K562 (cell line): Measurements from ENCODE around the gene SDC3. TPM values are rescaled to one million over a fixed set of nuclear protein-coding genes. Genes with fewer than 3 reads are reported as not detected.

Source experiments
- CBX1 ChIP-seq: sonication (generic); IDR thresholded peaks from 2 replicates; pipeline ENCODE4 v1.6.1; 2016; ENCODE audit warnings: antibody characterized with exemption, low read depth, mild to moderate bottlenecking
- MAFG ChIP-seq: fragments of 450-650 bp; conservative IDR thresholded peaks from 2 replicates; pipeline ENCODE4 v1.6.1; 2016; ENCODE audit warnings: missing genetic modification characterization, missing compliant biosample characterization
- MCM5 ChIP-seq: fragments of 450-650 bp; IDR thresholded peaks from 2 replicates; pipeline ENCODE4 v1.6.1; 2016; ENCODE audit warnings: low read depth
- NR4A1 ChIP-seq, 2 experiments: fragments of 250-450 bp in 1 of 2; fragments of 450-650 bp in 1 of 2; sonication (Bioruptor Pico) in 1 of 2; IDR thresholded peaks; 2 replicates each; pipeline versions ENCODE4 v1.4.0 to v1.6.1; 2016 to 2020; ENCODE audit warnings: mild to moderate bottlenecking in 2 of 2, missing compliant biosample characterization in 1 of 2, missing genetic modification characterization in 1 of 2, moderate library complexity in 1 of 2
- SMARCC2 ChIP-seq: fragments of 450-650 bp; IDR thresholded peaks from 2 replicates; pipeline ENCODE4 v1.6.1; 2017; ENCODE audit warnings: antibody characterized with exemption, moderate library complexity, mild to moderate bottlenecking, low read depth
- TOE1 ChIP-seq, 2 experiments: fragments of 450-650 bp in 1 of 2; sonication (generic) in 1 of 2; formaldehyde crosslinking in 1 of 2; IDR thresholded peaks; 2 replicates each; pipeline versions ENCODE4 v1.7.1 to v1.8.0; 2016 to 2022; ENCODE audit warnings: borderline replicate concordance in 2 of 2, mild to moderate bottlenecking in 2 of 2, antibody characterized with exemption in 1 of 2, inconsistent platforms in 1 of 2, low read depth in 1 of 2, missing genetic modification reagents in 1 of 2, moderate library complexity in 1 of 2
- XRCC3 ChIP-seq: fragments of 450-650 bp; IDR thresholded peaks from 2 replicates; pipeline ENCODE4 v1.6.1; 2017; ENCODE audit warnings: mild to moderate bottlenecking, moderate library complexity
- ZFP36 ChIP-seq: fragments of 150-350 bp; IDR thresholded peaks from 2 replicates; pipeline ENCODE4 v1.6.1; 2018; ENCODE audit warnings: low read length, low read depth; ENCODE audit not compliant: partially characterized antibody
- ZNF324 ChIP-seq: fragments of 250-450 bp; sonication (Bioruptor Pico); IDR thresholded peaks from 2 replicates; pipeline ENCODE4 v1.4.0; 2020; ENCODE audit warnings: mild to moderate bottlenecking
- ZNF77 ChIP-seq: fragments of 250-450 bp; sonication (Bioruptor Pico); IDR thresholded peaks from 2 replicates; pipeline ENCODE4 v1.5.0; 2020
- polyA plus RNA-seq, 8 experiments: library from polyadenylated mRNA; depleted of rRNA in 4 of 8; stranded (reverse) in 5 of 8; unstranded in 3 of 8; fragments of >200 nt; fragmentation: Nextera tagmentation in 2 of 8; fragmentation: Illumina TruSeq in 1 of 8; extraction: Ambion mirVana in 2 of 8; extraction: Trizol in 1 of 8; gene quantifications; 2 replicates each; pipeline versions ENCODE4 v1.2.1 to v1.2.3, GENCODE V29; 2011 to 2014; ENCODE audit warnings: inconsistent platforms in 1 of 8, missing spikeins in 1 of 8
- total RNA-seq, 7 experiments: library from RNA; depleted of rRNA in 6 of 7; stranded (reverse); fragments of >200 nt in 6 of 7; fragmentation: Illumina TruSeq in 2 of 7; extraction: Trizol in 2 of 7; gene quantifications; 2 replicates each; pipeline versions ENCODE4 v1.2.1 to v1.2.3, GENCODE V29; 2011 to 2021; ENCODE audit warnings: low replicate concordance in 1 of 7
- TF ChIP-seq, protein P1 (sequence below): fragments of 450-650 bp; formaldehyde crosslinking; conservative IDR thresholded peaks from 2 replicates; pipeline ENCODE4 v1.4.0; 2022; ENCODE audit warnings: mild to moderate bottlenecking, missing genetic modification characterization
- TF ChIP-seq, protein P2 (sequence below), 3 experiments: fragments of 200-800 bp in 1 of 3; sonication (Bioruptor generic) in 1 of 3; sonication (generic) in 1 of 3; formaldehyde crosslinking in 1 of 3; IDR thresholded peaks; 2 replicates each; pipeline versions ENCODE4 v1.6.1 to v1.8.0; 2016 to 2022; ENCODE audit warnings: mild to moderate bottlenecking in 2 of 3, missing compliant biosample characterization in 2 of 3, missing genetic modification characterization in 2 of 3, missing genetic modification reagents in 1 of 3
- TF ChIP-seq, protein P3 (sequence below), 2 experiments: fragments of 150-350 bp in 1 of 2; IDR thresholded peaks; 2 replicates each; pipeline ENCODE4 v1.6.1; 2012 to 2016; ENCODE audit warnings: low read depth in 2 of 2, low read length in 2 of 2, mild to moderate bottlenecking in 1 of 2, moderate library complexity in 1 of 2
- TF ChIP-seq, protein P4 (sequence below): fragments of 200-400 bp; formaldehyde crosslinking; IDR thresholded peaks from 2 replicates; pipeline ENCODE4 v1.6.1; 2017; ENCODE audit warnings: mild to moderate bottlenecking, low read depth, low read length, moderate library complexity

SDC3 gene
- total and polyA plus RNA-seq, 9 of the 15 experiments (the other 6 are each of a cell fraction or from before 2014, with no cell fraction given) = 0.38 to 44.1 (median 12.1) TPM

DNA sequence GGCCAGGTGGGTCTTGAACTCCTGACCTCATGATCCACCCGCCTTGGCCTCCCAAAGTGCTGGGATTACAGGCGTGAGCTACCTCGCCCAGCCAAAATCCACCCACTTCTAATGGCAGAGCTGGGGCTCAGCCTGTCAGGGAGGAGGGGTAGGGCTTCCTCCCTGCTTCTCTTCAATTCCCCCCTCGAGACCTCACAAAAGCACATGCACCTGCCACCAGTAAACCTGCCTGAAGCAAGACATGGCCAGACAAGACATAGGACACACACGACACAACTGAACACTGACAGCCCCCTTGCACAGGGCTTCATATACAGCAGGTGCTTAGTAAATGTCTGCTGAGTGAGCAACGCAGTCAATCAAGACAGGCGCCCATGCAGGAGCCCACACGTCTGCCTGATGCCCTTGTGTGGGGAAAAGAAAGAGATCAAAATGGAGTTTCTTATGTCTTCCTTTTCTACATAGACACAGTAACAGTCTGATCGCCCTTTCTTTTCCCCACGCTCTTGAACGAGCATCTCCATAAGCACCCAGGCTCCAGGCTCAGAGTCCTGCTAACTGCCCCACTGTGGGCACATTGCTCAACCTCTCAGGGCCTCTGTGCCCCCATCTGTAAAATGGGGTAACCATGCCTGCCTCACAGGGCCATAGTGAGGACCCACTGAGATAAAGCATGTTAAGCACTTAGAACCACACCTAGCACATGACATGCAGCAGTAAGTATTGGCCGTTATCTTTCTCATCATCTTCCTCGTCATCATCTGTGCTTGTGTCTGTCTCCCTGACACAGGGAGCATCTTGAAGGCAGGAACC is 8.8 kb downstream of the SDC3 start (continued):
- TF ChIP-seq, protein P1, sequence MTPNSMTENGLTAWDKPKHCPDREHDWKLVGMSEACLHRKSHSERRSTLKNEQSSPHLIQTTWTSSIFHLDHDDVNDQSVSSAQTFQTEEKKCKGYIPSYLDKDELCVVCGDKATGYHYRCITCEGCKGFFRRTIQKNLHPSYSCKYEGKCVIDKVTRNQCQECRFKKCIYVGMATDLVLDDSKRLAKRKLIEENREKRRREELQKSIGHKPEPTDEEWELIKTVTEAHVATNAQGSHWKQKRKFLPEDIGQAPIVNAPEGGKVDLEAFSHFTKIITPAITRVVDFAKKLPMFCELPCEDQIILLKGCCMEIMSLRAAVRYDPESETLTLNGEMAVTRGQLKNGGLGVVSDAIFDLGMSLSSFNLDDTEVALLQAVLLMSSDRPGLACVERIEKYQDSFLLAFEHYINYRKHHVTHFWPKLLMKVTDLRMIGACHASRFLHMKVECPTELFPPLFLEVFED = no peak
- TF ChIP-seq ZNF324 (CRISPR knock-in tag) (no peak), ZNF77 (CRISPR knock-in tag) (no peak), MAFG (tag) (no peak), CBX1 (no peak), TOE1 (IDR thresholded peaks at IDR 0.05; ENCODE audit: borderline replicate concordance) (no peak), TOE1 (CRISPR knock-in tag; IDR thresholded peaks at IDR 0.05; ENCODE audit: borderline replicate concordance, low read depth) (no peak), XRCC3 (no peak), NR4A1 (CRISPR knock-in tag; IDR thresholded peaks at IDR 0.05) (no peak), NR4A1 (tag; IDR thresholded peaks at IDR 0.05) (no peak; the same call in none of the 2 replicates), SMARCC2 (no peak), MCM5 (no peak), ZFP36 (no peak)
- TF ChIP-seq, protein P2, sequence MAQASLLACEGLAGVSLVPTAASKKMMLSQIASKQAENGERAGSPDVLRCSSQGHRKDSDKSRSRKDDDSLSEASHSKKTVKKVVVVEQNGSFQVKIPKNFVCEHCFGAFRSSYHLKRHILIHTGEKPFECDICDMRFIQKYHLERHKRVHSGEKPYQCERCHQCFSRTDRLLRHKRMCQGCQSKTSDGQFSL (CRISPR knock-in tag; IDR thresholded peaks at IDR 0.05) = no peak
- TF ChIP-seq, protein P2 (tag; IDR thresholded peaks at IDR 0.05) = peak in 1 of 2 experiments; percentile 65; a peak in 1 of 4 replicates
- TF ChIP-seq, protein P3, sequence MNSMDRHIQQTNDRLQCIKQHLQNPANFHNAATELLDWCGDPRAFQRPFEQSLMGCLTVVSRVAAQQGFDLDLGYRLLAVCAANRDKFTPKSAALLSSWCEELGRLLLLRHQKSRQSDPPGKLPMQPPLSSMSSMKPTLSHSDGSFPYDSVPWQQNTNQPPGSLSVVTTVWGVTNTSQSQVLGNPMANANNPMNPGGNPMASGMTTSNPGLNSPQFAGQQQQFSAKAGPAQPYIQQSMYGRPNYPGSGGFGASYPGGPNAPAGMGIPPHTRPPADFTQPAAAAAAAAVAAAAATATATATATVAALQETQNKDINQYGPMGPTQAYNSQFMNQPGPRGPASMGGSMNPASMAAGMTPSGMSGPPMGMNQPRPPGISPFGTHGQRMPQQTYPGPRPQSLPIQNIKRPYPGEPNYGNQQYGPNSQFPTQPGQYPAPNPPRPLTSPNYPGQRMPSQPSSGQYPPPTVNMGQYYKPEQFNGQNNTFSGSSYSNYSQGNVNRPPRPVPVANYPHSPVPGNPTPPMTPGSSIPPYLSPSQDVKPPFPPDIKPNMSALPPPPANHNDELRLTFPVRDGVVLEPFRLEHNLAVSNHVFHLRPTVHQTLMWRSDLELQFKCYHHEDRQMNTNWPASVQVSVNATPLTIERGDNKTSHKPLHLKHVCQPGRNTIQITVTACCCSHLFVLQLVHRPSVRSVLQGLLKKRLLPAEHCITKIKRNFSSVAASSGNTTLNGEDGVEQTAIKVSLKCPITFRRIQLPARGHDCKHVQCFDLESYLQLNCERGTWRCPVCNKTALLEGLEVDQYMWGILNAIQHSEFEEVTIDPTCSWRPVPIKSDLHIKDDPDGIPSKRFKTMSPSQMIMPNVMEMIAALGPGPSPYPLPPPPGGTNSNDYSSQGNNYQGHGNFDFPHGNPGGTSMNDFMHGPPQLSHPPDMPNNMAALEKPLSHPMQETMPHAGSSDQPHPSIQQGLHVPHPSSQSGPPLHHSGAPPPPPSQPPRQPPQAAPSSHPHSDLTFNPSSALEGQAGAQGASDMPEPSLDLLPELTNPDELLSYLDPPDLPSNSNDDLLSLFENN (IDR thresholded peaks at IDR 0.05; ENCODE audit: low read depth in 2 of 2, low read length in 2 of 2) = no peak
- TF ChIP-seq, protein P4, sequence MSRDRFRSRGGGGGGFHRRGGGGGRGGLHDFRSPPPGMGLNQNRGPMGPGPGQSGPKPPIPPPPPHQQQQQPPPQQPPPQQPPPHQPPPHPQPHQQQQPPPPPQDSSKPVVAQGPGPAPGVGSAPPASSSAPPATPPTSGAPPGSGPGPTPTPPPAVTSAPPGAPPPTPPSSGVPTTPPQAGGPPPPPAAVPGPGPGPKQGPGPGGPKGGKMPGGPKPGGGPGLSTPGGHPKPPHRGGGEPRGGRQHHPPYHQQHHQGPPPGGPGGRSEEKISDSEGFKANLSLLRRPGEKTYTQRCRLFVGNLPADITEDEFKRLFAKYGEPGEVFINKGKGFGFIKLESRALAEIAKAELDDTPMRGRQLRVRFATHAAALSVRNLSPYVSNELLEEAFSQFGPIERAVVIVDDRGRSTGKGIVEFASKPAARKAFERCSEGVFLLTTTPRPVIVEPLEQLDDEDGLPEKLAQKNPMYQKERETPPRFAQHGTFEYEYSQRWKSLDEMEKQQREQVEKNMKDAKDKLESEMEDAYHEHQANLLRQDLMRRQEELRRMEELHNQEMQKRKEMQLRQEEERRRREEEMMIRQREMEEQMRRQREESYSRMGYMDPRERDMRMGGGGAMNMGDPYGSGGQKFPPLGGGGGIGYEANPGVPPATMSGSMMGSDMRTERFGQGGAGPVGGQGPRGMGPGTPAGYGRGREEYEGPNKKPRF = no peak
